ENCODE measurements around the gene DIAPH3.

The DIAPH3 gene

DNA sequence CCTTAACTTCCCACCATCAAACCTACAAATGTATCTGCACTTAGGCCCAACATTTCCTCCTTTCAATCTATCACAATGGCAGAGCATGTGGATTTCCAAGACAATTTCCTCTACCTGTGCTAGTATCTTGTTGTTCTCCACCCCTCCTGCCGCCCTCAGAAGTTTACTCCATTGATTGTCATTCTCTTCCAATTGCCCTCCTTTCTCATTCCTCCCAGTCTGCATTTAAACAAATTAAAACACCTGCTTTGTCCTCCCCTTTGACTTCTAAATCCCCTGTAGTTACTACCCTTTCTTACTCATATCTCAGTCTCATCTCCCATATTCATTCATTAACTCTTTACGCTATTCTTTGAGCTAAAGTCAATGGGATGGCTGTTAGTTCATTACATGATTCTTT, 370.6 kb downstream of the DIAPH3 start:
- TF ChIP-seq, protein P1, sequence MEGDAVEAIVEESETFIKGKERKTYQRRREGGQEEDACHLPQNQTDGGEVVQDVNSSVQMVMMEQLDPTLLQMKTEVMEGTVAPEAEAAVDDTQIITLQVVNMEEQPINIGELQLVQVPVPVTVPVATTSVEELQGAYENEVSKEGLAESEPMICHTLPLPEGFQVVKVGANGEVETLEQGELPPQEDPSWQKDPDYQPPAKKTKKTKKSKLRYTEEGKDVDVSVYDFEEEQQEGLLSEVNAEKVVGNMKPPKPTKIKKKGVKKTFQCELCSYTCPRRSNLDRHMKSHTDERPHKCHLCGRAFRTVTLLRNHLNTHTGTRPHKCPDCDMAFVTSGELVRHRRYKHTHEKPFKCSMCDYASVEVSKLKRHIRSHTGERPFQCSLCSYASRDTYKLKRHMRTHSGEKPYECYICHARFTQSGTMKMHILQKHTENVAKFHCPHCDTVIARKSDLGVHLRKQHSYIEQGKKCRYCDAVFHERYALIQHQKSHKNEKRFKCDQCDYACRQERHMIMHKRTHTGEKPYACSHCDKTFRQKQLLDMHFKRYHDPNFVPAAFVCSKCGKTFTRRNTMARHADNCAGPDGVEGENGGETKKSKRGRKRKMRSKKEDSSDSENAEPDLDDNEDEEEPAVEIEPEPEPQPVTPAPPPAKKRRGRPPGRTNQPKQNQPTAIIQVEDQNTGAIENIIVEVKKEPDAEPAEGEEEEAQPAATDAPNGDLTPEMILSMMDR (IDR thresholded peaks at IDR 0.05), result no peak
- no peak for TF ChIP-seq ZFX (IDR thresholded peaks at IDR 0.05; ENCODE audit: borderline replicate concordance)
- no peak overlapping the region for H3K27ac ChIP-seq

DNA sequence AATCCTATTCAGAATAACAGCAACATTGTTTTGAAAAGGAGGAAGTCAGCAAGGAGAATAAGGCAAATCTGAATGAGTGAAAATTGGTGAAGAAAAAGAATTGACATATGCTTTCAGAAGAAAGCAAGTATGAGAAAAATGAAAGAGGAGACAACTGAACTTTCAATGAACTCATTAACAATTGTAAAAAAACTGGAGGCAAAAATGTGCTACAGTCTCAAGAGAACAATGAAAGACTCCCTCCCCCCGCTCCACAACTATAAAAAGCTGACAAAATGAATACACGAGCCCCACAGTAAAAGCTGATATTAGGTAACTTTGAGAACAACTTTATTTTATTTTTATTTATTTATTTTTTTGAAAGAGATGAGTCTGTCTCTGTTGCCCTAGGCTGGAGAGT, 373.1 kb downstream of the DIAPH3 start:
- no peak for TF ChIP-seq ZFX (IDR thresholded peaks at IDR 0.05; ENCODE audit: borderline replicate concordance)
- TF ChIP-seq, protein P1 (IDR thresholded peaks at IDR 0.05), result no peak

DNA sequence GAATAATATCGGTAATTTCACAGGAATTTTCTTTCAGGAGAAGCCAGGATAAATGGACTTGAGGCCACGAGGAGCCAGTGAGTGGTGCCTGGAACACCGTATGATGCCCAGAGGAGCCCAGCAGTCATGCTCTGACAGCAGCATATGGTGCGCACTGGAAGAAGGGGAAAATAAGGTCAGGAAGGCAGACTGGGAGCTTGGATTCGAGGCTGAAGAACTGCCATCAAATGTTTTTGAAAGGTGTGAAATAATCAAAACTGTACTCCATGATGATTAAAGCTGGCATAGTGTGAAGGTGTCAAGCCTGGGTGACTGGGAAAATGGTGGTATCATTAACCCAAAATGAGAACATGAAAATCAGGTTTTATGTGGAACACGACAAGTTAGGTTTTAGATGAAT, 374.2 kb downstream of the DIAPH3 start:
- TF ChIP-seq ZFX (IDR thresholded peaks at IDR 0.05; ENCODE audit: borderline replicate concordance), result no peak
- TF ChIP-seq, protein P1 (IDR thresholded peaks at IDR 0.05), result no peak

More for the DNA sequence above, 373.1 kb downstream of the DIAPH3 start:
- no peak overlapping the region for H3K27ac ChIP-seq

DNA sequence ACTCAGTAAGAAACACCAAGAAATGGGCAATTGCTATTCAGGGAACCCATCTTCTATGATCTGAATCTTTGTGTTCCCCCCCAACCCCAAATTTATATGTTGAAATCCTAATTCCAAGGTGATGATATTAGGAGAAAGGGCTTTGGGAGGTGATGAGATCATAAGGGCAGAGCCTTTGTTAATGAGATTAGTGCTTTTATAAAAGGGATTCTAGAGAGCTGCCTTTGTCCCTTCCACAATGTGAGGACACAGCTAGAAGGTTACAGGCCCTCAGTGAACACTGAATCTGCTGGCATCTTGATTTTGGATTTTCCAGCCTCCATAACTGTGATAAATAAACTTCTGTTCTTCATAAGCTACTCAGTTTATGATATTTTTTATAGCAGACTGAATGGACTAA, 376.0 kb downstream of the DIAPH3 start:
- no peak overlapping the region for H3K27ac ChIP-seq

More for the DNA sequence above, 374.2 kb downstream of the DIAPH3 start:
- H3K27ac ChIP-seq, result no peak overlapping the region

DNA sequence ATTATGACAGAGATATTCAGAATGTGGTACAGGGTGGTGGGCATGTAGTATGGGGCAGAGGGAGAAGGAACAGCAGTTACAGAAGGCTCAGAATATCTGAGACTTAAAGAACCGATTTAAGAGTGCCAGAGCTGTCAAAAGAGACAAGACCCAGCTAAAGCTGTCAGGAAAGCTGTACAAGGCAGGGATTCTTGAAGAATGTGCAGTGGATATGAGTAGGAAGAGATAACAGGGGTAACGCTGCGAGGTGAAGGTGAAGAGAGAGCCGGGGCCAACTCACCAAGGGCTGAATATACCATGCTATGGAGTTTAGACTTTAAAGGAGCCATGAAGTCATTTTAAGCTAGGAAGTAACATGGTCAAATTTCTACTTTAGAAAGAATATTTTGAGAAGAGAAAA, 381.0 kb downstream of the DIAPH3 start:
- no peak for TF ChIP-seq ZFX (IDR thresholded peaks at IDR 0.05; ENCODE audit: borderline replicate concordance)
- TF ChIP-seq, protein P1 (IDR thresholded peaks at IDR 0.05), result no peak
- no peak overlapping the region for H3K27ac ChIP-seq

More for the DNA sequence above, 376.0 kb downstream of the DIAPH3 start:
- TF ChIP-seq ZFX (IDR thresholded peaks at IDR 0.05; ENCODE audit: borderline replicate concordance), result no peak
- TF ChIP-seq, protein P1 (IDR thresholded peaks at IDR 0.05), result no peak

DNA sequence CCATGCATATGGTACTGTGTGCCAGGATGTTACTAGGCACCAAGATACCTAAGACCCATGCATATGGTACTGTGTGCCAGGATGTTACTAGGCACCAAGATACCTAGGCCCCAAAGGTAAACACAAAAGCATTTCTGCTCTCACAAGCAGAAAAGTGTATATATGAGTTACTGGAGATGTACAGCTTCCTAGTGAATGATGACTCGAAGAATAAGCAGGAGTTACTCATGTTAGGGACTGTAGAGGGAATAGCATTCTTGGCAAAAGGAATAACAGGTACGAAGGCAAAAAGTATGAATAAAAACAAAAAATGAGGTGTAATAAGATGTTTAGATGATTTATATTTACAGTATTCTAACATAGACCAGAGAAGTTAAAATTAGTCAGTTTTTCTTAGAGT, 383.7 kb downstream of the DIAPH3 start:
- no peak overlapping the region for H3K27ac ChIP-seq
- TF ChIP-seq, protein P1 (IDR thresholded peaks at IDR 0.05), result no peak
- no peak for TF ChIP-seq ZFX (IDR thresholded peaks at IDR 0.05; ENCODE audit: borderline replicate concordance)

DNA sequence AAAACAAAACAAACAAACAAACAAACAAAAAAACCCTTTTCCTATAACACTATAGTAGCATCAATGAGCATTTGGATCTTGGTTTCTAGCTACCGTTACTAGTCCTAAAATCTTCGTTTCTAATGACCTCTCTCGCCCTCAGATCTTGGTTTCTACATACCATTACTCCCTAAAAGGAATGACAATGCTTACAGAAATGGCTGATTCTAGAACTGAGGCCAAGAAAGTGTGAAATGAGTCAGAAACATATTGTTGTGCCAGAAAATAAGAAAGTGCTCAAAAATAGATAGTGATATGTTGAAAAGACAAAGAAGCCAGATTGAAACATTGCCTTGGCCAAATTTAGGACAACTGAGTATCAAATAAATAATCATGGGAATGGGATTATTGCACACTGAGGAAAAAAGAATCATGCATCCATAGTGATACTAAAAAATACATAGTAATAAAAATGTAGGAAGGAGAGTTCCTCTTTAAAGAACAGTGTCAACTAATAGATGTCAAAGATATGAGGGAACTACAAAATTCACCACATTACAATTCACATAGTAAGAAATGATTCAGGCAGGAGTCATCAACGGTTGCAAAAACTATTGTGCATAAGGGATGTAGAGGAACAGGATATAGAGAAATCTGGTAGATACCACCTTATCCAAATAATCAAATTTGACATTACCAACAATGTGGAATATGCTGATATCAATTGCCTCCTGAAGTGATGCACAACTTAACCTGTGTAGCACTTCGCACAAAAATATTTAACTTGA, 386.6 kb downstream of the DIAPH3 start:
- no peak for TF ChIP-seq ZFX (IDR thresholded peaks at IDR 0.05; ENCODE audit: borderline replicate concordance)
- TF ChIP-seq, protein P1 (IDR thresholded peaks at IDR 0.05), result no peak
- no peak overlapping the region for H3K27ac ChIP-seq

Data from 22Rv1 (cell line).